H9 (cell line): ENCODE results near the gene TMTC2. TPM values are rescaled to one million over a fixed set of nuclear protein-coding genes. Genes with fewer than 3 reads are reported as not detected.

Experiments used
- DNase-seq: peaks from one replicate; pipeline ENCODE4 v3.0.0-alpha.2; 2017
- H2AFZ ChIP-seq: one replicate; pipeline ENCODE4 v1.6.1; 2013; ENCODE audit warnings: mild to moderate bottlenecking, low read length, control low read depth, moderate library complexity
- H2AK5ac ChIP-seq: 2 replicates; pipeline ENCODE4 v1.6.1; 2013; ENCODE audit warnings: low read length, control low read depth, mixed read lengths; ENCODE audit not compliant: insufficient read length
- H2BK120ac ChIP-seq: one replicate; pipeline ENCODE4 v1.6.1; 2013; ENCODE audit warnings: low read depth, mild to moderate bottlenecking, low read length, control low read depth, inconsistent platforms; ENCODE audit not compliant: poor library complexity, severe bottlenecking
- H2BK12ac ChIP-seq: 2 replicates; pipeline ENCODE4 v1.6.1; 2013; ENCODE audit warnings: low read length, control low read depth, mixed read lengths, low read depth; ENCODE audit not compliant: insufficient read length
- H2BK15ac ChIP-seq: 2 replicates; pipeline ENCODE4 v1.6.1; 2013; ENCODE audit warnings: low read depth, low read length, control low read depth
- H2BK20ac ChIP-seq: one replicate; pipeline ENCODE4 v1.6.1; 2013; ENCODE audit warnings: low read depth, mild to moderate bottlenecking, low read length, control low read depth, inconsistent platforms; ENCODE audit not compliant: poor library complexity, severe bottlenecking
- H2BK5ac ChIP-seq: 2 replicates; pipeline ENCODE4 v1.6.1; 2013; ENCODE audit warnings: low read length, control low read depth, mixed read lengths; ENCODE audit not compliant: insufficient read length
- H3K14ac ChIP-seq: 2 replicates; pipeline ENCODE4 v1.6.1; 2013; ENCODE audit warnings: low read length, control low read depth; ENCODE audit not compliant: insufficient read depth
- H3K18ac ChIP-seq: 2 replicates; pipeline ENCODE4 v1.6.1; 2013; ENCODE audit warnings: low read depth, mild to moderate bottlenecking, mixed read lengths, low read length, control low read depth; ENCODE audit not compliant: insufficient read length
- H3K23ac ChIP-seq: 2 replicates; pipeline ENCODE4 v1.6.1; 2013; ENCODE audit warnings: low read length, control low read depth, mixed read lengths, low read depth; ENCODE audit not compliant: insufficient read length
- H3K23me2 ChIP-seq: 2 replicates; pipeline ENCODE4 v1.6.1; 2013; ENCODE audit warnings: low read depth, mild to moderate bottlenecking, mixed read lengths, low read length, control low read depth; ENCODE audit not compliant: insufficient read length, poor library complexity, severe bottlenecking
- H3K27ac ChIP-seq: 2 replicates; pipeline ENCODE4 v1.5.1; 2013; ENCODE audit warnings: low read length, control low read depth, mixed read lengths, low read depth; ENCODE audit not compliant: insufficient read length
- H3K27me3 ChIP-seq: 2 replicates; pipeline ENCODE4 v1.6.1; 2013; ENCODE audit warnings: low read length, control low read depth, inconsistent platforms; ENCODE audit not compliant: insufficient read depth
- H3K4ac ChIP-seq: 2 replicates; pipeline ENCODE4 v1.6.1; 2013; ENCODE audit warnings: low read depth, mild to moderate bottlenecking, control low read depth, inconsistent platforms, low read length, moderate library complexity
- H3K4me1 ChIP-seq: 2 replicates; pipeline ENCODE4 v1.6.1; 2013; ENCODE audit warnings: low read length, control low read depth, inconsistent platforms; ENCODE audit not compliant: insufficient read depth
- H3K4me2 ChIP-seq: 2 replicates; pipeline ENCODE4 v1.6.1; 2013; ENCODE audit warnings: low read length, control low read depth, mixed read lengths; ENCODE audit not compliant: insufficient read length, insufficient read depth
- H3K56ac ChIP-seq: 2 replicates; pipeline ENCODE4 v1.6.1; 2013; ENCODE audit warnings: low read depth, mild to moderate bottlenecking, mixed read lengths, low read length, control low read depth; ENCODE audit not compliant: insufficient read length
- H3K79me1 ChIP-seq: 2 replicates; pipeline ENCODE4 v1.6.1; 2013; ENCODE audit warnings: low read depth, mild to moderate bottlenecking, moderate library complexity, low read length, control low read depth, inconsistent platforms; ENCODE audit not compliant: insufficient read depth, poor library complexity, severe bottlenecking
- H3K79me2 ChIP-seq: 2 replicates; pipeline ENCODE4 v1.6.1; 2013; ENCODE audit warnings: low read length, control low read depth, inconsistent platforms; ENCODE audit not compliant: insufficient read depth
- H3K9ac ChIP-seq: 2 replicates; pipeline ENCODE4 v1.6.1; 2013; ENCODE audit warnings: low read length, control low read depth, mixed read lengths; ENCODE audit not compliant: insufficient read length; ENCODE audit errors: extremely low read depth
- H3K9me3 ChIP-seq: one replicate; pipeline ENCODE4 v1.6.1; 2013; ENCODE audit warnings: low read depth, low read length, inconsistent platforms; ENCODE audit not compliant: control insufficient read depth
- H3T11ph ChIP-seq: one replicate; pipeline ENCODE4 v1.6.1; 2013; ENCODE audit warnings: mild to moderate bottlenecking, low read length, control low read depth, inconsistent platforms
- H4K20me1 ChIP-seq: one replicate; pipeline ENCODE4 v1.6.1; 2013; ENCODE audit not compliant: control insufficient read depth, insufficient read length, insufficient read depth
- H4K5ac ChIP-seq: 2 replicates; pipeline ENCODE4 v1.6.1; 2013; ENCODE audit warnings: low read depth, mild to moderate bottlenecking, mixed read lengths, low read length, control low read depth; ENCODE audit not compliant: insufficient read length
- H4K8ac ChIP-seq: replicated peaks from 2 replicates; pipeline ENCODE4 v1.6.1; 2013; ENCODE audit warnings: low read length, control low read depth, mixed read lengths, low read depth; ENCODE audit not compliant: insufficient read length
- H4K91ac ChIP-seq: 2 replicates; pipeline ENCODE4 v1.6.1; 2013; ENCODE audit warnings: low read depth, mild to moderate bottlenecking, moderate library complexity, mixed read lengths, low read length, control low read depth; ENCODE audit not compliant: insufficient read length
- H3K27ac Mint-ChIP-seq, 3 experiments: 2 replicates in 2 of 3; 3 replicates in 1 of 3; pipeline ENCODE4 v1.8.0; 2020 to 2021; ENCODE audit warnings: mixed read lengths in 3 of 3, mild to moderate bottlenecking in 1 of 3, moderate library complexity in 1 of 3
- H3K27me3 Mint-ChIP-seq: 2 replicates; pipeline ENCODE4 v1.8.0; 2021; ENCODE audit warnings: low read depth, mild to moderate bottlenecking, moderate library complexity, mixed read lengths
- H3K36me3 Mint-ChIP-seq, 3 experiments: 2 replicates in 2 of 3; 3 replicates in 1 of 3; pipeline ENCODE4 v1.8.0; 2020 to 2021; ENCODE audit warnings: low read depth in 3 of 3, mixed read lengths in 3 of 3; ENCODE audit not compliant: insufficient read depth in 1 of 3
- H3K4me1 Mint-ChIP-seq, 2 experiments: 2 replicates each; pipeline ENCODE4 v1.8.0; 2020; ENCODE audit warnings: mixed read lengths in 2 of 2
- H3K4me3 Mint-ChIP-seq, 2 experiments: 2 replicates in 1 of 2; 3 replicates in 1 of 2; pipeline ENCODE4 v1.8.0; 2020 to 2021; ENCODE audit warnings: mild to moderate bottlenecking in 2 of 2, mixed read lengths in 2 of 2, moderate library complexity in 1 of 2
- H3K9me3 Mint-ChIP-seq, 2 experiments: 2 replicates in 1 of 2; 3 replicates in 1 of 2; pipeline ENCODE4 v1.8.0; 2020; ENCODE audit warnings: mild to moderate bottlenecking in 2 of 2, mixed read lengths in 2 of 2, moderate library complexity in 1 of 2
- WGBS: extraction: QIAGEN DNeasy Blood & Tissue Kit; methylation state at CpG from one replicate; pipeline ENCODE4 v1.1.7; 2013; ENCODE audit warnings: missing lambda C conversion rate, low lambda C conversion rate, mixed read lengths; ENCODE audit not compliant: insufficient read length; ENCODE audit errors: extremely low coverage; 5-methylcytosine and 5-hydroxymethylcytosine counted together
- total RNA-seq: library from RNA; stranded (reverse); gene quantifications from 2 replicates; pipeline ENCODE4 v1.2.1, GENCODE V29; 2021
- TF ChIP-seq, protein P1 (sequence below): fragments of 200-600 bp; sonication (generic); conservative IDR thresholded peaks from 3 replicates; pipeline ENCODE4 v1.8.0; 2021; ENCODE audit warnings: antibody characterized with exemption, mild to moderate bottlenecking

The TMTC2 gene
- total RNA-seq, 1 experiment from 2014 or later, result 3.1 TPM

GRCh38 chr12:82966001-82966559, 279.4 kb downstream of the TMTC2 start:
- no peaks in the 10 kb centered on the region for H3K27me3 ChIP-seq
- H3K18ac ChIP-seq, result no peak overlapping the region
- H3K27ac ChIP-seq, result no peak overlapping the region
- H3K27ac Mint-ChIP-seq, result no peak overlapping the region
- H2BK20ac ChIP-seq, result no peak overlapping the region
- H3K4me1 ChIP-seq, result no peaks in the 10 kb centered on the region
- no CpG with 5 or more reads among the region's 2 CpGs for WGBS
- H3K79me1 ChIP-seq, result no peaks in the 10 kb centered on the region
- no peak overlapping the region for H3K56ac ChIP-seq
- H3K4me1 Mint-ChIP-seq, result peaks cover 8% of the 10 kb centered on the region in 2 experiments
- no peak overlapping the region for H2AK5ac ChIP-seq
- no peak overlapping the region for H2AFZ ChIP-seq
- H2BK120ac ChIP-seq, result no peak overlapping the region
- no peak overlapping the region for H4K8ac ChIP-seq
- no peaks in the 10 kb centered on the region for H3K36me3 Mint-ChIP-seq
- no peaks in the 10 kb centered on the region for H4K20me1 ChIP-seq
- H3T11ph ChIP-seq, result no peak overlapping the region
- H2BK5ac ChIP-seq, result no peak overlapping the region
- no peaks in the 10 kb centered on the region for H3K9me3 Mint-ChIP-seq
- no peak overlapping the region for H3K4ac ChIP-seq
- TF ChIP-seq, protein P1, sequence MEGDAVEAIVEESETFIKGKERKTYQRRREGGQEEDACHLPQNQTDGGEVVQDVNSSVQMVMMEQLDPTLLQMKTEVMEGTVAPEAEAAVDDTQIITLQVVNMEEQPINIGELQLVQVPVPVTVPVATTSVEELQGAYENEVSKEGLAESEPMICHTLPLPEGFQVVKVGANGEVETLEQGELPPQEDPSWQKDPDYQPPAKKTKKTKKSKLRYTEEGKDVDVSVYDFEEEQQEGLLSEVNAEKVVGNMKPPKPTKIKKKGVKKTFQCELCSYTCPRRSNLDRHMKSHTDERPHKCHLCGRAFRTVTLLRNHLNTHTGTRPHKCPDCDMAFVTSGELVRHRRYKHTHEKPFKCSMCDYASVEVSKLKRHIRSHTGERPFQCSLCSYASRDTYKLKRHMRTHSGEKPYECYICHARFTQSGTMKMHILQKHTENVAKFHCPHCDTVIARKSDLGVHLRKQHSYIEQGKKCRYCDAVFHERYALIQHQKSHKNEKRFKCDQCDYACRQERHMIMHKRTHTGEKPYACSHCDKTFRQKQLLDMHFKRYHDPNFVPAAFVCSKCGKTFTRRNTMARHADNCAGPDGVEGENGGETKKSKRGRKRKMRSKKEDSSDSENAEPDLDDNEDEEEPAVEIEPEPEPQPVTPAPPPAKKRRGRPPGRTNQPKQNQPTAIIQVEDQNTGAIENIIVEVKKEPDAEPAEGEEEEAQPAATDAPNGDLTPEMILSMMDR, result no peak
- no peak overlapping the region for H3K4me2 ChIP-seq
- H3K14ac ChIP-seq, result no peak overlapping the region
- no peak overlapping the region for H2BK15ac ChIP-seq
- H3K23me2 ChIP-seq, result no peaks in the 10 kb centered on the region
- H3K79me2 ChIP-seq, result no peaks in the 10 kb centered on the region
- no peaks in the 10 kb centered on the region for H3K9me3 ChIP-seq
- no peak overlapping the region for H2BK12ac ChIP-seq
- no peak overlapping the region for H4K91ac ChIP-seq
- DNase-seq, result no peak
- no peak overlapping the region for H3K23ac ChIP-seq
- H4K5ac ChIP-seq, result no peak overlapping the region
- H3K9ac ChIP-seq, result no peak overlapping the region
- no peaks in the 10 kb centered on the region for H3K27me3 Mint-ChIP-seq
- H3K4me3 Mint-ChIP-seq, result no peak overlapping the region
